H9 (cell line): ENCODE data around the gene NDUFA6. TPM values are rescaled to one million over a fixed set of nuclear protein-coding genes. Genes with fewer than 3 reads are reported as not detected.

Source experiments
- DNase-seq: peaks from one replicate; pipeline ENCODE4 v3.0.0-alpha.2; 2017
- H2AFZ ChIP-seq: one replicate; pipeline ENCODE4 v1.6.1; 2013; ENCODE audit warnings: mild to moderate bottlenecking, low read length, control low read depth, moderate library complexity
- H2AK5ac ChIP-seq: 2 replicates; pipeline ENCODE4 v1.6.1; 2013; ENCODE audit warnings: low read length, control low read depth, mixed read lengths; ENCODE audit not compliant: insufficient read length
- H2BK120ac ChIP-seq: one replicate; pipeline ENCODE4 v1.6.1; 2013; ENCODE audit warnings: low read depth, mild to moderate bottlenecking, low read length, control low read depth, inconsistent platforms; ENCODE audit not compliant: poor library complexity, severe bottlenecking
- H2BK12ac ChIP-seq: 2 replicates; pipeline ENCODE4 v1.6.1; 2013; ENCODE audit warnings: low read length, control low read depth, mixed read lengths, low read depth; ENCODE audit not compliant: insufficient read length
- H2BK15ac ChIP-seq: 2 replicates; pipeline ENCODE4 v1.6.1; 2013; ENCODE audit warnings: low read depth, low read length, control low read depth
- H2BK20ac ChIP-seq: one replicate; pipeline ENCODE4 v1.6.1; 2013; ENCODE audit warnings: low read depth, mild to moderate bottlenecking, low read length, control low read depth, inconsistent platforms; ENCODE audit not compliant: poor library complexity, severe bottlenecking
- H2BK5ac ChIP-seq: 2 replicates; pipeline ENCODE4 v1.6.1; 2013; ENCODE audit warnings: low read length, control low read depth, mixed read lengths; ENCODE audit not compliant: insufficient read length
- H3K14ac ChIP-seq: 2 replicates; pipeline ENCODE4 v1.6.1; 2013; ENCODE audit warnings: low read length, control low read depth; ENCODE audit not compliant: insufficient read depth
- H3K18ac ChIP-seq: 2 replicates; pipeline ENCODE4 v1.6.1; 2013; ENCODE audit warnings: low read depth, mild to moderate bottlenecking, mixed read lengths, low read length, control low read depth; ENCODE audit not compliant: insufficient read length
- H3K23ac ChIP-seq: 2 replicates; pipeline ENCODE4 v1.6.1; 2013; ENCODE audit warnings: low read length, control low read depth, mixed read lengths, low read depth; ENCODE audit not compliant: insufficient read length
- H3K23me2 ChIP-seq: 2 replicates; pipeline ENCODE4 v1.6.1; 2013; ENCODE audit warnings: low read depth, mild to moderate bottlenecking, mixed read lengths, low read length, control low read depth; ENCODE audit not compliant: insufficient read length, poor library complexity, severe bottlenecking
- H3K27ac ChIP-seq: 2 replicates; pipeline ENCODE4 v1.5.1; 2013; ENCODE audit warnings: low read length, control low read depth, mixed read lengths, low read depth; ENCODE audit not compliant: insufficient read length
- H3K27me3 ChIP-seq: 2 replicates; pipeline ENCODE4 v1.6.1; 2013; ENCODE audit warnings: low read length, control low read depth, inconsistent platforms; ENCODE audit not compliant: insufficient read depth
- H3K4ac ChIP-seq: 2 replicates; pipeline ENCODE4 v1.6.1; 2013; ENCODE audit warnings: low read depth, mild to moderate bottlenecking, control low read depth, inconsistent platforms, low read length, moderate library complexity
- H3K4me1 ChIP-seq: 2 replicates; pipeline ENCODE4 v1.6.1; 2013; ENCODE audit warnings: low read length, control low read depth, inconsistent platforms; ENCODE audit not compliant: insufficient read depth
- H3K4me2 ChIP-seq: 2 replicates; pipeline ENCODE4 v1.6.1; 2013; ENCODE audit warnings: low read length, control low read depth, mixed read lengths; ENCODE audit not compliant: insufficient read length, insufficient read depth
- H3K56ac ChIP-seq: 2 replicates; pipeline ENCODE4 v1.6.1; 2013; ENCODE audit warnings: low read depth, mild to moderate bottlenecking, mixed read lengths, low read length, control low read depth; ENCODE audit not compliant: insufficient read length
- H3K79me1 ChIP-seq: 2 replicates; pipeline ENCODE4 v1.6.1; 2013; ENCODE audit warnings: low read depth, mild to moderate bottlenecking, moderate library complexity, low read length, control low read depth, inconsistent platforms; ENCODE audit not compliant: insufficient read depth, poor library complexity, severe bottlenecking
- H3K79me2 ChIP-seq: 2 replicates; pipeline ENCODE4 v1.6.1; 2013; ENCODE audit warnings: low read length, control low read depth, inconsistent platforms; ENCODE audit not compliant: insufficient read depth
- H3K9ac ChIP-seq: 2 replicates; pipeline ENCODE4 v1.6.1; 2013; ENCODE audit warnings: low read length, control low read depth, mixed read lengths; ENCODE audit not compliant: insufficient read length; ENCODE audit errors: extremely low read depth
- H3K9me3 ChIP-seq: one replicate; pipeline ENCODE4 v1.6.1; 2013; ENCODE audit warnings: low read depth, low read length, inconsistent platforms; ENCODE audit not compliant: control insufficient read depth
- H3T11ph ChIP-seq: one replicate; pipeline ENCODE4 v1.6.1; 2013; ENCODE audit warnings: mild to moderate bottlenecking, low read length, control low read depth, inconsistent platforms
- H4K20me1 ChIP-seq: one replicate; pipeline ENCODE4 v1.6.1; 2013; ENCODE audit not compliant: control insufficient read depth, insufficient read length, insufficient read depth
- H4K5ac ChIP-seq: 2 replicates; pipeline ENCODE4 v1.6.1; 2013; ENCODE audit warnings: low read depth, mild to moderate bottlenecking, mixed read lengths, low read length, control low read depth; ENCODE audit not compliant: insufficient read length
- H4K8ac ChIP-seq: replicated peaks from 2 replicates; pipeline ENCODE4 v1.6.1; 2013; ENCODE audit warnings: low read length, control low read depth, mixed read lengths, low read depth; ENCODE audit not compliant: insufficient read length
- H4K91ac ChIP-seq: 2 replicates; pipeline ENCODE4 v1.6.1; 2013; ENCODE audit warnings: low read depth, mild to moderate bottlenecking, moderate library complexity, mixed read lengths, low read length, control low read depth; ENCODE audit not compliant: insufficient read length
- H3K27ac Mint-ChIP-seq, 3 experiments: 2 replicates in 2 of 3; 3 replicates in 1 of 3; pipeline ENCODE4 v1.8.0; 2020 to 2021; ENCODE audit warnings: mixed read lengths in 3 of 3, mild to moderate bottlenecking in 1 of 3, moderate library complexity in 1 of 3
- H3K27me3 Mint-ChIP-seq: 2 replicates; pipeline ENCODE4 v1.8.0; 2021; ENCODE audit warnings: low read depth, mild to moderate bottlenecking, moderate library complexity, mixed read lengths
- H3K36me3 Mint-ChIP-seq, 3 experiments: 2 replicates in 2 of 3; 3 replicates in 1 of 3; pipeline ENCODE4 v1.8.0; 2020 to 2021; ENCODE audit warnings: low read depth in 3 of 3, mixed read lengths in 3 of 3; ENCODE audit not compliant: insufficient read depth in 1 of 3
- H3K4me1 Mint-ChIP-seq, 2 experiments: 2 replicates each; pipeline ENCODE4 v1.8.0; 2020; ENCODE audit warnings: mixed read lengths in 2 of 2
- H3K4me3 Mint-ChIP-seq, 2 experiments: 2 replicates in 1 of 2; 3 replicates in 1 of 2; pipeline ENCODE4 v1.8.0; 2020 to 2021; ENCODE audit warnings: mild to moderate bottlenecking in 2 of 2, mixed read lengths in 2 of 2, moderate library complexity in 1 of 2
- H3K9me3 Mint-ChIP-seq, 2 experiments: 2 replicates in 1 of 2; 3 replicates in 1 of 2; pipeline ENCODE4 v1.8.0; 2020; ENCODE audit warnings: mild to moderate bottlenecking in 2 of 2, mixed read lengths in 2 of 2, moderate library complexity in 1 of 2
- WGBS: extraction: QIAGEN DNeasy Blood & Tissue Kit; methylation state at CpG from one replicate; pipeline ENCODE4 v1.1.7; 2013; ENCODE audit warnings: missing lambda C conversion rate, low lambda C conversion rate, mixed read lengths; ENCODE audit not compliant: insufficient read length; ENCODE audit errors: extremely low coverage; 5-methylcytosine and 5-hydroxymethylcytosine counted together
- total RNA-seq: library from RNA; stranded (reverse); gene quantifications from 2 replicates; pipeline ENCODE4 v1.2.1, GENCODE V29; 2021
- TF ChIP-seq, protein P1 (sequence below): fragments of 200-600 bp; sonication (generic); conservative IDR thresholded peaks from 3 replicates; pipeline ENCODE4 v1.8.0; 2021; ENCODE audit warnings: antibody characterized with exemption, mild to moderate bottlenecking

Gene NDUFA6
- total RNA-seq, 1 experiment from 2014 or later, result 91.7 TPM

DNA sequence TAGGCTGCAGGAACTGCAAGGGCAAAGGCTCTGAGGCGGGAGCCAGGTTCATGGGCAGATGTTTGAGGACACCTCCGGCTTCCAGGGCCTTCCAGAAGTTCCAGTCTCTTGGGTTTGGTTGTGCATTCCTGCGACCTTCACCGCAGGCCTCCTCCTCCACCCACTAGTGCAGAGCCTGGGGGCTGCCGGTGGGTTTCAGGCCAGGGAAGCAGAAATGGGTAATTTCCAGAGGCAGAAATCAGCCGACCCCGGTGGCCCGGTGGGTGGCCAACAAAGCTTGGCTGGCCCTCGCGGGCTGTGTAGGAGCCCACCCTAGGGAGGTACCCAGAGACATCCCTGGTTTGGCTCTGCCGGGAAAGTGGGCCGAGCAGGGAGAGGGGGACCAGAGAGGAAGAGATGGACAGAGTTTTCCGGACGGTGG is 16.9 kb downstream of the NDUFA6 start:
- H3K4me1 Mint-ChIP-seq, result peaks cover 24 to 27% of the 10 kb centered on the region in 2 experiments
- H2BK15ac ChIP-seq, result no peak overlapping the region
- H3K79me2 ChIP-seq, result no peaks in the 10 kb centered on the region
- peaks cover 0 to 2% (median 0%) of the 10 kb centered on the region in 3 experiments; a peak in 1 of 7 replicates for H3K36me3 Mint-ChIP-seq
- no peak overlapping the region for H2BK120ac ChIP-seq
- H4K8ac ChIP-seq, result no peak overlapping the region
- no peak overlapping the region for H3K9ac ChIP-seq
- no CpG with 5 or more reads among the region's 14 CpGs for WGBS
- no peak for DNase-seq
- H3K14ac ChIP-seq, result no peak overlapping the region
- H2BK5ac ChIP-seq, result no peak overlapping the region
- no peak overlapping the region for H3K27ac Mint-ChIP-seq
- no peaks in the 10 kb centered on the region for H3K79me1 ChIP-seq
- H3K4ac ChIP-seq, result no peak overlapping the region
- no peak overlapping the region for H2BK12ac ChIP-seq
- no peak overlapping the region for H3K56ac ChIP-seq
- H3K27ac ChIP-seq, result no peak overlapping the region
- no peaks in the 10 kb centered on the region for H3K4me1 ChIP-seq
- no peak overlapping the region for H3K4me2 ChIP-seq
- no peak overlapping the region for H2BK20ac ChIP-seq
- no peak overlapping the region for H3K18ac ChIP-seq
- no peaks in the 10 kb centered on the region for H3K27me3 ChIP-seq
- H3K9me3 ChIP-seq, result no peaks in the 10 kb centered on the region
- TF ChIP-seq, protein P1, sequence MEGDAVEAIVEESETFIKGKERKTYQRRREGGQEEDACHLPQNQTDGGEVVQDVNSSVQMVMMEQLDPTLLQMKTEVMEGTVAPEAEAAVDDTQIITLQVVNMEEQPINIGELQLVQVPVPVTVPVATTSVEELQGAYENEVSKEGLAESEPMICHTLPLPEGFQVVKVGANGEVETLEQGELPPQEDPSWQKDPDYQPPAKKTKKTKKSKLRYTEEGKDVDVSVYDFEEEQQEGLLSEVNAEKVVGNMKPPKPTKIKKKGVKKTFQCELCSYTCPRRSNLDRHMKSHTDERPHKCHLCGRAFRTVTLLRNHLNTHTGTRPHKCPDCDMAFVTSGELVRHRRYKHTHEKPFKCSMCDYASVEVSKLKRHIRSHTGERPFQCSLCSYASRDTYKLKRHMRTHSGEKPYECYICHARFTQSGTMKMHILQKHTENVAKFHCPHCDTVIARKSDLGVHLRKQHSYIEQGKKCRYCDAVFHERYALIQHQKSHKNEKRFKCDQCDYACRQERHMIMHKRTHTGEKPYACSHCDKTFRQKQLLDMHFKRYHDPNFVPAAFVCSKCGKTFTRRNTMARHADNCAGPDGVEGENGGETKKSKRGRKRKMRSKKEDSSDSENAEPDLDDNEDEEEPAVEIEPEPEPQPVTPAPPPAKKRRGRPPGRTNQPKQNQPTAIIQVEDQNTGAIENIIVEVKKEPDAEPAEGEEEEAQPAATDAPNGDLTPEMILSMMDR, result no peak
- H3K23me2 ChIP-seq, result peaks cover 8% of the 10 kb centered on the region
- H2AFZ ChIP-seq, result no peak overlapping the region
- H3T11ph ChIP-seq, result no peak overlapping the region
- no peak overlapping the region for H3K23ac ChIP-seq
- no peak overlapping the region for H2AK5ac ChIP-seq
- H4K91ac ChIP-seq, result no peak overlapping the region
- peak overlapping the region in 1 of 2 experiments; percentile 25; a peak in 2 of 5 replicates for H3K4me3 Mint-ChIP-seq
- H3K27me3 Mint-ChIP-seq, result peaks cover 6% of the 10 kb centered on the region
- H4K5ac ChIP-seq, result no peak overlapping the region
- no peaks in the 10 kb centered on the region; a peak in 1 of 5 replicates for H3K9me3 Mint-ChIP-seq
- H4K20me1 ChIP-seq, result no peaks in the 10 kb centered on the region
